GM18505 (cell line): ENCODE data around the gene CAPZB.

ENCODE experiments used
- ATAC-seq: cut with Tn5 transposase; IDR thresholded peaks from one replicate; pipeline ENCODE4 v1.9.1; 2021; ENCODE audit not compliant: unreplicated experiment
- POLR2A ChIP-seq: IDR thresholded peaks from 4 replicates; pipeline ENCODE4 v1.6.1; 2011; ENCODE audit warnings: borderline replicate concordance; ENCODE audit not compliant: insufficient read depth, insufficient read length; ENCODE audit errors: extremely low read depth

CAPZB gene

DNA sequence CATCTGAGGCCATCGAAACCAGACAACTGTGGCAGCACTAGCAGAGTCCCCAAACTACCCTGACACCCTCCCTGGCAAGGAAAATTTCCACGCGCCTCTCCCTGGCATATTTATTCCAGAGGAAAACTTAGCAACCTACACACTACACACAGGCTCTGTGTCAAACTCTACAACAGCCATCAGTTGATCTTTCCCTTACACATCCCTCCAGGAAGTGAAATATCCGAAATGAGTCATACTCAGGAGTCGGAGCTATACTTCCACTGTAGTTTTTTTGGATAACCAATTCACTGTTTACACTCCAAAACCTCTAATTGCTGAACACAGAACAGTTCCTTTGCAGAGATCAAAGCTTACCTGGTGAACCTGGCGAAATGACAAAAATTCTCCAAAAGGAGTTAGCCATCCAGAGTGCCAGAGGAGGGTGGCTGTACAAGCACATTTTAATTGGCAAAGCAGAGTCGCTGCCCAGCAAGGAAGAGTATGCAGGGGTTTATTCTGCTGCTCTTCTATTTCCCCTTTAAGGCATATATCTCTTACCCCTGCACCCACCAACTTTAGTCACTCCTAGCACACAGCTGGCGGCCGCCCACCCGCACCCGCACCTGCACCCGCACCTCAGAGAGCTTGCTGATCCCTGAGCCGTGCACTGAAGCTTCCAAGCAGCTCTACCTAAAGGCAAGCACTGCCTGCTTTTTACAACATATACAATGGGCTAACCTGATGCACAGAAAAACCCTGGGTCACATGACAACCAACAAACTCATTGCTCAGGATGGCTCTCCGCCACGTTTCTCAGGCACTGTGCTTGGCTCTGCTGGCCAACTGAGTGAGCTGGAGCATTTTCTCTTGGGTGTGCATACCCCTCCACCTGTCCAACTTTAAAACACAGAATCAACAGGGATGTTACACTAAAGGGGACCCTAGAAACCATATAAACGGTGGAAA is 54.9 kb downstream of the CAPZB start:
- no peak for ATAC-seq
- no peak for TF ChIP-seq POLR2A

DNA sequence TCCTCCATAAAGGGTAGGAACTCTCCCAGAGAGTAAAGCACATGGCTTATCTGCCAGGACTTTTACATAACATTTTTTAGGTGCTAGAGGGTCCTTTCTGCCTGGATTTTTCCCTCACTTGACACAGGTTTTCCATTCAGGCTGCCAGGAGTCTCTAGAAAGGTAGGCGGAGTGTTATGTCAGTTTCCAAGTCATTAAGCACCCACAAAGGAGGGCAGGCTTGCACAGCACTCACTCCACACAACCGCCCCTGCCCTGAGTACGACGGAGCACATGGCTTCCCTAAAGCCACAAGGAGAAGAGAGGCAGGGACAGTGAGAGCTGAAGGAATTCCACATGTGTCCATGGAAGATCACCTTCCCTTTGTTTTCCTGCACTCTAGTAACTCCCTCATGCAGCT is 55.7 kb downstream of the CAPZB start:
- no peak for TF ChIP-seq POLR2A
- ATAC-seq, result no peak

DNA sequence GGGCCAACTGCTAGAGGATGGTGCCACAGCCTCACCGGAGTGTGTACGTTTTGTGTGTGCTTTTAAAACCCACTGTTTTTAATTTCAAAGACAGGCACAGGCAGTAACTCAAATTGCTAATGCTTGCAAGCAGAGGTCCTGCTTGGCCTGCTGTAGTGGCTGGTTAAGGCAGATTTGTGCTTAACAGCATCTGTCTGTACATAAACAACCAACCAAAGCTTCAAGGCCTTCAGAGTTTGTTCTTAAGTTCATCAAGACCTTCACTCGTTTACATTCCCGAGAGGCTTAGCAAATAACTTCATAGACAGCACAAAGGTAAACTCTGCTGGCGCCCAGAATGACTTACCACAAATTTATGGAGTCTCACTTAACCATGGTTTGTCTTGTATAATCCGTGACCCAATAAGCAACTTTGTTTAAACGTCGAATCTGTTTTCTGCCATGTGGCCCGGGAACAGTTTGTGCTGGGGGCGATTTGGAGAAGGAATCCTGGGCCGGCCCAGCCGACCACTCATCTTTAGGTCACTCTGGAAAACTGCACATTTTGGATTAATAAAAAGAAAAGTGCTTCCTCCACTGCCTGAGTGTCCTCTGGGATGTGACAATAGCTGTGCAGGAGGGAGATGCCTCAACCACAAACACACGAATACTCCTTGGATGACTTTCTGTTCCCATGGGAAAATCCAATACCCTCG is 58.1 kb downstream of the CAPZB start:
- no peak for TF ChIP-seq POLR2A
- ATAC-seq, result no peak

DNA sequence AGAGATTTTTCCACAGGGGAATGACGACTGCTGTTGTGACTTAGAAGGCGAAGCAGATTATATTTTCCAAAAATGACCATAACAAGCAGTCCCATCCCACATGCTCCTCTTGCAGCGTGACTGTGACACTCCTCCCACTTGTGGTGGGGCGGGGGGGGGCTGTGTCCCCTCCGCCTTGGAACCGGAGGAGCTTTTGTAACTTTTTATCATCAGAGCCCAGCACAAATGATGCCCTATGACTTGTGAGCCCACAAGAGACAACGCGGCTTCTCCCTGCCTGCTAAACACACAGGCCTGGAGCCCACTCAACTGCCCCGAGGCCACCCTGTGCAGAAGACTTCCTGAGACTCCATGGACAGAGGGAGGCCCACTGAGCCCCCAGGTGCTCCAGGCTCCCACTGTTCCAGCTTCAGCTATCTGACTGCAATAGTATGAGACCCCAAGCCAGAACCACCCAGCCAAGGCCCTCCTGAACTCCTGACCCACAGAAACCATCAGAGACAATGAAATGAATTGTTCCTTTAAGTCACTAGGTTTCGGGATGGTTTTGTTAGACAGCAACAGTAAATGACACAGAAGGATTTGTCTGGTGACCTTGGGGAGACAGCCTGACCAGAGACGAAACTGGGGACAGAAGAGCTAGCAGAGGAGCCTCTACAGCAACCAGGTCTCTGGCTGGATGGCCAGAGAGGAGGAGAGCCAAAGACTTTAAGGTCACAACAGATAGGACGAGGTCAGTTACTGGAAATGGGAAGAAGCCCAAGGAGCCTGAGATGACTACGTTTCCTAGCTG is 58.8 kb downstream of the CAPZB start:
- no peak for TF ChIP-seq POLR2A
- no peak for ATAC-seq

DNA sequence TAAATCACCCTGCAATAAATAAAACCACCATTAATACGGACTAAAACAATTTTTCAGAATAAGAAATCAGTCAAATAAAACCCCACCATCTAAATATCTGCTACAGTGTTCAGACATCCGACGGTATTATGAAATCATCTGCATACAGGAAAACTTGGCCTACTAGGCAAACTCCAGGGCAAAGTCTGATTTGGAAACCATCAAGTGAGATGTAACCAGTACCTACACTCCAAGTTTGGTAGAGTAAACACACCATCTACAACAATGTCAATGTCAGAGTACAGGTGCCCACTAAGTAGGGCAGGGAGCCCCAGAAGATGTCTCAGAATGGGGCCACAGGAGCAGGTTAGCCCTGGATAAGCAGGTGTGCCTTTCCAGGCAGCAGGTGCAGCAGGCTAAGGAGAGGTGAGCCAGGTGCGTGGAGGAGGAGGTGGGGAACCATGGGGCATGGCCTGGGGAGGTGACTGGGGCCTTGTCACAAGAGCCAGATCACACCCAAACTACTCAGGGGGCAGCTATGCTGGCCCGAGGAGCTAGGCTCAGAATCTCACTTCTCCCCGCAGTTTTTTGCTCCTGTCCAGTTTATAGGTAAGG is 59.6 kb downstream of the CAPZB start:
- no peak for TF ChIP-seq POLR2A
- ATAC-seq, result no peak

DNA sequence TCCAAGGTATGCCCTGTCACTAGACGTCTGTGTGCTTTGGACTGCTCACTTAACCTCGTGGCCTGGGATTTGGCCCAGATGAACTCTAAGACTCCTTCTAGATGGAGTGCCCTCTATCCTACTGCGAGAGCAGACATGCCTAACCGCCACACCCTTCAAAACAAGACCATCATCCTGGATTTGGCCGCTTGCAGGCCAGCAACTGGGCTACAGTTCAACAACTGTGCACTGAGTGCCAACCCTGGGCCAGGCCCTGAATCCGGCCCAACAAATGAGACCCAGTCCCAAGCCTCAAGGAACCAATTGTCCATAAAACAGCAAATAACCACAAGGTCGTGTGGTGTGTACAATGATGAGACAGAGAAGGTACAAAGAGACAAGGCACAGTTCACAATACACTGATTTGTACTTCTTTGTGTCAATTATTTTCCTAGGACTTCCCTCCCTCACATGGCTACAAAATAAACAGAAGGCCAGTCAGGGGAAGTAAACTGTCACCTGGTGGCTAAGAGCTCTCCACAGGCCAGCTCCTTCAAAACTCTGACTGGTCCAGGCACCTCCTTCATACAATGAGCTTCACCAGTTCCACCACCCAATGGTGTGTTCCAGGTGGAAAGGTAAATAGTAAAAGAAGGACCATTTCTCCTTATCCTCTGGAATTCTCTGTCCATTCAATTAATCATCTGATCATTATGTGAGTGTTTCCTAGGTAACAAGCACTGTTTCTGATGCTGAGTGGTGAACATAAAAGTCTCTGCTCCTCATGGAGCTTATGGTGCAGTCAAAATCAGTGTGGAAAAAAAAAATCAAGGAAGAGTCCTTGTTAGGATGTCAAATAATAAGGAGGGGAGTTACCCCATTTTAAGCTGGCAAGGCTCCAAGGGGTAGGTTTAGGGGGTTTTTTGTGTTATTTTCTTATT is 60.4 kb downstream of the CAPZB start:
- no peak for TF ChIP-seq POLR2A
- ATAC-seq, result no peak

DNA sequence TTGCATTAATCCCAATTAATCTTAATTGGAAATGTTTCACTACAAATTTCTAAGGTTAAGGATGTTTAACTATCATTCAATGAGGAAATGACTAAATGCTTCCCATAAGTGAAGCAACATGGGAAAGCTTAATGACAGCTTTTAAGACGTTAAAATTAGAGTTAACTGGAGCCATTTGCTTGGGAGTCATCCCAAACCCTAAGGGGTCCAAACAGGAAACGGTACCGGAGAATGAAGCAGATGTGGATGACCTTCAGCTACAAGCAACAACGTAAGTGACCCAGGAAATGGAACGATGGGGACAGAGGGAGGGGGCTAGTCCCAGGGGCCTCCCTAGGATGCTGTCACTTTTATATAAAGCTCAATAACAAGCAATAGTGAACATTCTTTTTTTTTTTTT is 62.2 kb downstream of the CAPZB start:
- TF ChIP-seq POLR2A, result no peak
- no peak for ATAC-seq

DNA sequence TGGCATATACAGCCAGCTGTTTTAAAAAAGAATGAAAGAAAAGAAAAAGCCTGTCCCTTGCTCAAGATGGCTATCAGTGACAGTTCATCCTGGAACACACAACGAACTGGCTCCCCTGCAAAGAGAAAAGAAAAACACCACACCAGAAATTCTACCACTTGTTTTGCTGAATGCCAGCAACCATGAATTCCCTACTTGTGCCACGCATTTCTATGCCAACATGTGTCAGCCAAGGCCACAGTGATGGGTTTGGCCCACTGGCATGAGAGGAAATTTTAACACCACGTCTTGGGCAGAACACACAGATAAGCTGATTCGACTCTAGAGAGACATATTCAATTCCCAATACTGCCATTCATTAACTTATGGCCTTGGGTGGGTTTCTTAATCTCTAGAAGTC is 64.0 kb downstream of the CAPZB start:
- ATAC-seq, result no peak
- TF ChIP-seq POLR2A, result no peak

DNA sequence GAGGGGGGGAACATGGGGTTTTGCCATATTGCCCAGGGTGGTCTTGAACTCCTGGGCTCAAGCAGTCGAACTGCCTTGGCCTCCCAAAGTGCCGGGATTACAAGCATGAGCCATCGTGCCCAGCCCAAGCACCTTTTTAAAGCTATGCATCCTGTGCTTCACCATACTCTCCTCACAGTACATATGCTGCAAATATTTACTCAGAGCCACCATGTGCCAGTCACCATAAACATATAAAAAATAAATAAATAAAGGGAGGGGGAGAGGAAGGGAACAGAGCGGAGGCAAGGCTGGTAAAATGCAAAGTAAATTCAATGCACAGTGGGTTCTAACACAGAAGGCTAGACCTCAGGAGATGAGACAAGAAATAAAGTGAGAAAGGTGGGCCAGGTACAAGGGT is 64.7 kb downstream of the CAPZB start:
- TF ChIP-seq POLR2A, result no peak
- no peak for ATAC-seq

DNA sequence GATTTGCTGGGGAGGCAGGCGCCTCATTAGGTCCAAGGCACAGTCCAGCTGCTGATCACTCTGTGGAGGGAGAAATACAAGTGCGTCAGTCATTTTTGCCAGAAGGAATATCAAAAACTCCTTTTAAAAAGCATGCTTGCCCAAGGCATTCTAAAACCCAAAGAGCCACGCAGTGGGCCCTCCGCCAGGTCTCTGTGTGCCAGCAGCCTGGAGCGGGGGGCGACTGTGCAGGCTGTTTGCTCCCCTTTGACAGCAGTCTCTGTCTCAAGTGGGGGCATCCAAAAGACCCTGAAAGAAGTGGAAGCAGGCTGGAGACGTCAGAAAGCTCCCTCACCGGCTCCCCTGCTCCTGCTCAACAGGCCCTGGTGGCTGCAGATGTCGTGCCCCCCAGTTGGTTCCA is 65.6 kb downstream of the CAPZB start:
- no peak for ATAC-seq

DNA sequence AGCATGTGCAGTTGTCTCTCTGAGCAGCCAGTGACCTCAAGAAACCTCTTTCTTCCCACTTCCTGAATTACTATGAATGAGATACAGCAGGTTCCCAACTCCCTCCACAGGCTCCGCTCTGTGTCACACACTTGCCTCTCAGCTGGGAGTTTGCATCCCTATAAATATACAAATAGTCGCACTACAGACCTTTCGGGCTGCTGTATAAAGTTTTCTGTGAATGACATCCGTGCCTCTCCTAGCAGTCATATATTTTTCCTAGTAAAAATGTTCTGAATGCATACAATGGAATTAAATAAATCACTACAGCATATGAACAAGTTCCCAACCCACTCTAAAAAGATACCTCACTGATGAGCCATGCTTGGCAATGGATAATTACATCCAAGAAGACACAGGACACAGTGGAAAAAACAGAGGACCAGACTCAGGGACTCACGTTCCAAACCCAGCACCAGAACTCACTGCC is 66.8 kb downstream of the CAPZB start:
- TF ChIP-seq POLR2A, result no peak
- ATAC-seq, result no peak

More for the DNA sequence above, 65.6 kb downstream of the CAPZB start:
- TF ChIP-seq POLR2A, result no peak

DNA sequence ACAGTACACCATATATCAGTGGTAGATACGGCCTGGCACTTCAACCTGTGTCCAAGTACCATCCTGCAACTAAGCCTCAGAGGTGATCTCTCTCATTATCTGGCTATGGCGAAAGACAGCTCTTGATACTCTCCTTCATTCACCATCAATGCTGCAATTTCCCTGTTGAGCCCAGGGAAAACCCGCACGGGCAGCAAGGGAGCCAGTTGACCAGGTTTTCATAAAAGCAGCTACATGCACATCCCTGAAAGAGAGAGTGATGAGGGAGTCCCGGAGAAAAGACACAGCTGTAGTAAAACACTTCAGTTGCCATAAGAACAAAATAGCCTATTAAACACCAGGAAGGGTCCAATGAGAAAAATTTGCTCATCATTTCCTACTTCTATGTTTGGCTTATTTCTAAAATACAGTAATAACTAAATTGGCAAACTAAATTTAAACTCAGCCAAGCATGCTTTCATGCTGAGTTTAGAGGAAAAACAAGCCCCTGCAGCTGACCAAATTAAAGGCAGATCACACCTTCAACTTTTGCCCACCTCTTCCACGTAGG is 68.3 kb downstream of the CAPZB start:
- TF ChIP-seq POLR2A, result no peak
- ATAC-seq, result no peak
